AG10803 (cell line): ENCODE results near the gene EXO1.
"Not testable (repeated sequence)": the region's sequence is repeated elsewhere in the genome, so short reads cannot be mapped to it uniquely, and the experiment has no call there.

ENCODE experiments used
- DNase-seq: peaks from one replicate; pipeline ENCODE4 v3.0.0; 2010; ENCODE audit warnings: low read depth
- H3K4me3 ChIP-seq: 2 replicates; pipeline ENCODE4 v1.5.1; 2011; ENCODE audit warnings: mild to moderate bottlenecking, low read length, control low read depth
- CTCF ChIP-seq: conservative IDR thresholded peaks from 2 replicates; pipeline ENCODE4 v1.5.1; 2011; ENCODE audit warnings: mild to moderate bottlenecking, low read length, control low read depth, inconsistent platforms

EXO1 gene

GRCh38 chr1:241847796-241848685, at the start of gene EXO1:
EXO1 (plus strand) TSS chr1:241848204; CDS start chr1:241850426, 2,222 bp downstream.
- peak; percentile 30 for TF ChIP-seq CTCF
- DNase-seq, result peak; percentile 85
- peak within 1 kb of the TSS; percentile 96 for H3K4me3 ChIP-seq

DNA sequence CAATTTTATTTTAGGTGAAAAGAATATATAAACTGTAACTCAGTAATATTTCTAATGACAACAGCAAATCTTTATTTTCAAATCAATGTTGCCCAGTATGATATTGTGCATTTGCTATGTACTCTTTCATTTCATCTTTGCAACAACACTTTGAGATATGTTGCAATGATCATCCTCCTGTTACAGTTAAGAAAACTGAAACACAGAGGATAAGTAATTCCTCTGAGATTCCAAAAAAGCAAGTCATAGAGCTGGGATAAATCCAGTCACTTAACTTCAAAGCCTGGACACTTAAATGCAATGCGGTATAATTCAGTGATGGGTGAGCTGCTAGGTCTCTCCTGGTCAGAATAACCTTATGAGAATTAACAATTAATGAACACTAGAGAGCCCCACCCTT, 48.6 kb upstream of the EXO1 start:
- no peak overlapping the region for H3K4me3 ChIP-seq
- DNase-seq, result peak; percentile 12
- no peak for TF ChIP-seq CTCF

GRCh38 chr1:241800640-241801039, 47.4 kb upstream of the EXO1 start:
- no peak for DNase-seq
- no peak overlapping the region for H3K4me3 ChIP-seq
- TF ChIP-seq CTCF, result no peak

DNA sequence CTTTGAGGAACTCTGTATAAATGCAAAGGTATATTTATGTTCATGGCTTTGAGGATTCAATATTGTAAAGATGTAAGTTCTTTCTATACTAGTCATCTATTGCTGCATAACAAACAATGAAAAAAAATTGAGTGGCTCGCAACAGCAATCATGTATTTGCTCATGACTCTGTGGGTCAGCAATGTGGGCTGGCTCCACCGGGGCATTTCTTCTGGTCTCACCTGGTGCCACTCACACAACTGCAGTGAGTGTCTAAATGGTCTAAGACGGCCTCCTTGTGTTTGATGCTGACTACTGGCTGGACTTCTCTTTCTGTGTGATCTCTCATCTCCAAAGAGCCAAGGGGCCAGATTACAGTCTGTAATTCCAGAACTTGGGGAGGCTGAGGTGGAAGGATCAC, 45.1 kb upstream of the EXO1 start:
- no peak overlapping the region for H3K4me3 ChIP-seq
- no peak for DNase-seq
- no peak for TF ChIP-seq CTCF

- DNase-seq, H3K4me3 ChIP-seq: not testable (repeated sequence)
Observed at GRCh38 chr1:241804706-241805105, 43.3 kb upstream of the EXO1 start.

GRCh38 chr1:241808265-241808664, 39.7 kb upstream of the EXO1 start:
- H3K4me3 ChIP-seq, result no peak overlapping the region
- DNase-seq, result no peak
- TF ChIP-seq CTCF, result no peak

GRCh38 chr1:241810769-241811405, 37.1 kb upstream of the EXO1 start:
- TF ChIP-seq CTCF, result no peak
- H3K4me3 ChIP-seq, result no peak overlapping the region
- DNase-seq, result no peak
